Stimulated activated memory B cell treated with anti-CD40 and anti-IgM and Interleukin-4, amounts not matched to agents 10 μg/mL and 1 μg/mL and 100 μg/mL, for 72 hours (primary cell): ENCODE data around the gene SLIRP.
"Not testable (repeated sequence)": the region's sequence is repeated elsewhere in the genome, so short reads cannot be mapped to it uniquely, and the experiment has no call there.

Experiments used
- ATAC-seq: fragments of 150-1000 bp; cut with Tn5 transposase; 2 replicates; pipeline ENCODE4 v1.10.0; 2021
- H3K27ac Mint-ChIP-seq: one replicate; pipeline ENCODE4 v1.8.0; 2022; ENCODE audit warnings: mild to moderate bottlenecking, mixed read lengths
- H3K27me3 Mint-ChIP-seq: one replicate; pipeline ENCODE4 v1.8.0; 2022; ENCODE audit warnings: mixed read lengths
- H3K36me3 Mint-ChIP-seq: one replicate; pipeline ENCODE4 v1.8.0; 2022; ENCODE audit warnings: mixed read lengths
- H3K4me1 Mint-ChIP-seq: one replicate; pipeline ENCODE4 v1.8.0; 2022; ENCODE audit warnings: mixed read lengths
- H3K4me3 Mint-ChIP-seq: one replicate; pipeline ENCODE4 v1.8.0; 2022; ENCODE audit warnings: mild to moderate bottlenecking, moderate library complexity, mixed read lengths
- H3K9me3 Mint-ChIP-seq: one replicate; pipeline ENCODE4 v1.8.0; 2022; ENCODE audit warnings: mixed read lengths

SLIRP gene

DNA sequence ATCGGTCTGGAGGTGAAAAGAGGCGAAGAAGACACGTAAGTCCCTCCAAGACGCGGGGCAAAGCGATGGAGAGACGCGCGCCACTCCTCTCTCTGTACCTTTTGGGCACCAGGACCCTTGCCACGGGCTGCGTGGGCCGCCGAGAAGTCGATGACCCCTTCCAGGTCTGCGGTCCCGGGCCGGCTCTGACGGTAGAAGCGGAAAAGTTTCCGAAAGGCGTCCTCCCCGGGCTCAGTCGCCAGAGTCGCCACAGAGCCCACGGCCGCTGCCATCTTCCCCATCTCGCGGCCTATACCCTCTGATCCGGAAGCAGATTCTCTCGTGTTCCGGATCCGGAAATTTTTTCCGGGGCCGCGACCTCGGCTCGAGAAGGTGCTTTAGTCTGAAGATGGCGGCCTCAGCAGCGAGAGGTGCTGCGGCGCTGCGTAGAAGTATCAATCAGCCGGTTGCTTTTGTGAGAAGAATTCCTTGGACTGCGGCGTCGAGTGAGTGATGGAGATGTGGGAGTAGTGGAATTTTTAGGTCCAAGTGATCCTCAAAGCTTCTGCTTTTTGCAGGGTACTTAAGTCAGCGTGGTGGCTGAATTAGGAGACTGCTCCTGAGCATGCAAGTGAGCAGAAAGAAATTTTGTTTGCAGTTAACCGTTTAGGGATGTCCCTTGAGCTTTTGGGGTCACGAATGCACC lies at the start of gene SLIRP, which contains the start of gene ALKBH1:
TSS of gene SLIRP (plus strand) at position 380 of the 685 bp plus-strand sequence. CDS start at position 389, 9 bp downstream.
TSS of gene ALKBH1 (minus strand) at position 300 of the 685 bp plus-strand sequence. CDS start at position 281, 19 bp downstream.
- H3K27me3 Mint-ChIP-seq, result no peaks in the 10 kb centered on the region
- H3K27ac Mint-ChIP-seq, result peak within 1 kb of the TSS; percentile 92
- peak within 1 kb of the TSS; percentile 93 for H3K4me3 Mint-ChIP-seq
- H3K9me3 Mint-ChIP-seq, result no peaks in the 10 kb centered on the region
- peaks cover 33% of the 10 kb centered on the region for H3K4me1 Mint-ChIP-seq
- peak; percentile 99 for ATAC-seq
- H3K36me3 Mint-ChIP-seq, result peaks cover 19% of the 10 kb centered on the region

DNA sequence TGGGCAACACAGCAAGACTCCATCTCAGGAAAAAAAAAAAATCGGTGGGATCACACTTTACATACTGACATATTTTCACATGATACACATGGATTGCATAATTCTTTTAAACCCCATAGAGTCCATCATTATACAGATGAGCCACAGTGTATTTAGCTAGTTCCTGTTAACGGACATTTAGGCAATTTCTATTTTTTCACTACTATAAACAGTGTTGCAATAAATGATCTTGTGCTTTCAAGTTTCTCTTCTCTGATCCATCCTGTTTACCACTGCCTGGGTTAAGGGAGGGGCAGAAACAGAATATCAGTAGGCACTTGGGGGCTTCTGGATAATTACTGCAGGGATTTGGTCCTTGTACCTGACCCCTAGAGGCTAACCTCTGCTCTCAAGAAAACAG lies 48.1 kb upstream of the SLIRP start:
- H3K27me3 Mint-ChIP-seq, result no peaks in the 10 kb centered on the region
- ATAC-seq, result no peak
- no peaks in the 10 kb centered on the region for H3K4me1 Mint-ChIP-seq
- H3K27ac Mint-ChIP-seq, result no peak overlapping the region
- no peak overlapping the region for H3K4me3 Mint-ChIP-seq
- H3K36me3 Mint-ChIP-seq, result no peaks in the 10 kb centered on the region
- no peaks in the 10 kb centered on the region for H3K9me3 Mint-ChIP-seq

DNA sequence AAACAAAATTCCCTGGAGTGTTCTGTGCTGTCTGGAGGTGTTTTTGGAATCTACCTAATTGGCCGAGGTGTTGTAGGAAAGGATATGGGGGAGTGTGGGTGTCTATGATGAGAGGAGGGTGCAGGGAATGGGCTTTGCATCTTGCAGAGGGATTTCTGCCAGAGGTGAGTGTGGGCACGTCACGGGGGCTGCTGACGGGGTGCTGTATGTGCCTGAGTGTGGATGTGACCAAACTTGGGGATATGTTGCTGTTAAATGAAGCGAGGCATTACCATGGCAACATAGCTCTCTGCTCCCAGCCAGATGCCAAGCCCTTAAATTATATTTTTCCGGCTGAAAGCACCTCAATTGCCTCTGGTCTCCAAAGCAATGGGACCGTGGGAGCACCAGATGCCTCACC lies 47.1 kb upstream of the SLIRP start:
- no peaks in the 10 kb centered on the region for H3K4me1 Mint-ChIP-seq
- no peaks in the 10 kb centered on the region for H3K9me3 Mint-ChIP-seq
- H3K36me3 Mint-ChIP-seq, result no peaks in the 10 kb centered on the region
- no peaks in the 10 kb centered on the region for H3K27me3 Mint-ChIP-seq
- ATAC-seq, result no peak
- H3K4me3 Mint-ChIP-seq, result no peak overlapping the region
- no peak overlapping the region for H3K27ac Mint-ChIP-seq

DNA sequence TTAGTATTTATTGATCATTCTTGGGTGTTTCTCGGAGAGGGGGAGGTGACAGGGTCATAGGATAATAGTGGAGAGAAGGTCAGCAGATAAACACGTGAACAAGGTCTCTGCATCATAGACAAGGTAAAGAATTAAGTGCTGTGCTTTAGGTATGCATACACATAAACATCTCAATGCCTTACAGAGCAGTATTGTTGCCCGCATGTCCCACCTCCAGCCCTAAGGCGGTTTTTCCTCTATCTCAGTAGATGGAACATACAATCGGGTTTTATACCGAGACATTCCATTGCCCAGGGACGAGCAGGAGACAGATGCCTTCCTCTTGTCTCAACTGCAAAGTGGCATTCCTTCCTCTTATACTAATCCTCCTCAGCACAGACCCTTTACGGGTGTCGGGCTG lies 46.3 kb upstream of the SLIRP start:
- H3K27me3 Mint-ChIP-seq, H3K4me3 Mint-ChIP-seq, H3K9me3 Mint-ChIP-seq, H3K27ac Mint-ChIP-seq, ATAC-seq, H3K4me1 Mint-ChIP-seq, H3K36me3 Mint-ChIP-seq: not testable (repeated sequence)

DNA sequence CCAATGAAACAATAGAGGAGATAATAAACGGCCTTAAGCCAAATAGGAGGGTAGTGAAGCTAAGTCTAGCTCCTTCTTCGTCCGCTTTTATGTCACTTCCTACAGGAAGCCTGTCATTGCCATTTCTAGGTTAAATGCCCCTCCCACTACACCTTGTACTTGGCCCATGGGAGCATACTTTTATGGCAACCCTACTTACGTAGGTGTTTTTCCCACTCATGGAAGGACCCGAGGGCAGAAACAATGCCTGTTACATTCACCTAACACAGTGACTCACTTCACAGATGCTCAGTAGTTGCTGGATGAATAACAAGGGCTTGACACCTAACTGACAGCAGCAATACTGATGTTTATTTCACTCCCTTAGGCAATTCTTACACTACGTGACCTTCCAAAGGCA lies 44.6 kb upstream of the SLIRP start:
- H3K4me3 Mint-ChIP-seq, result no peak overlapping the region
- H3K36me3 Mint-ChIP-seq, result no peaks in the 10 kb centered on the region
- H3K9me3 Mint-ChIP-seq, result no peaks in the 10 kb centered on the region
- H3K27me3 Mint-ChIP-seq, result no peaks in the 10 kb centered on the region
- H3K27ac Mint-ChIP-seq, result no peak overlapping the region
- ATAC-seq, result no peak
- H3K4me1 Mint-ChIP-seq, result no peaks in the 10 kb centered on the region

DNA sequence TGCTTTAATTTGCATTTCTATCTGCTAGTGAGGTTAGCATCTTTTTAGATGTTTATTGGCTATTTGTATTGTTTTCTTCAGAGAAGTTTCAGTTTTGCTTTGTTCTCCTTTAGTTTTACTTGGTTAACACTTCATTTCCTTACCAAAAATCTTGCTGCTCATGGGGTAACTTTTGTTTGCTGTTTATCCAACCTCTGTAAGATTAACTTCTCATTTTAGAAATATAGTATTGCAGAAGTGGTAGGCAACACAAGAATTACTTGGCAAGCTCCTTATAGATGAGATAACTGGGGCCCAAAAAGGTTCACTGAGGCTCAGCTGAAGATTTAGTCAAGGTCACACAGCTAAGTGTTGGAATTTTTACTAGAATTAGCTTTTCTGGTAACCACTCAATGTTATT lies 40.6 kb upstream of the SLIRP start:
- no peak for ATAC-seq
- Mint-ChIP-seq H3K27me3 (no peaks in the 10 kb centered on the region), H3K27ac (no peak overlapping the region), H3K4me1 (no peaks in the 10 kb centered on the region), H3K36me3 (peaks cover 4% of the 10 kb centered on the region), H3K9me3 (no peaks in the 10 kb centered on the region), H3K4me3 (no peak overlapping the region)

DNA sequence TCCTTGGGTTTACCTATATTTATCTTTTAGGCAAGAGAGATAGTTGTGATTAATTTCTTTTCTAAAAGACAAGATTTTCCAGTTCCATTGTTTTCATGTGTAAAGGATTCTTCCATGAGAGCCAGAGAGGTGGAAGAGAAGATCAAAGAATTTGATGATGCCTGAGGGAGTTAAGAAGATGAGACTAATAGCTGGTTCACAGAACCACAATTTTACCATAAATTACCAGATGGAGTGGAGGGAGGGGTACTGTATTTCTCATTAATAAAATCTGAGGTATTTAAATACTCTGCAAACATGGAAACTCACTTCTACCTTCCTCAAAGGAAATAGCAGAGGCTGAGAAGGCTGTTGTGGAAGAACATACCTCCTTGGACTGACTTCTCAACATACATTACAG lies 34.7 kb upstream of the SLIRP start:
- Mint-ChIP-seq H3K36me3 (peaks cover 54% of the 10 kb centered on the region), H3K27ac (no peak overlapping the region), H3K9me3 (no peaks in the 10 kb centered on the region), H3K4me3 (no peak overlapping the region), H3K4me1 (no peaks in the 10 kb centered on the region), H3K27me3 (no peaks in the 10 kb centered on the region)
- ATAC-seq, result no peak

DNA sequence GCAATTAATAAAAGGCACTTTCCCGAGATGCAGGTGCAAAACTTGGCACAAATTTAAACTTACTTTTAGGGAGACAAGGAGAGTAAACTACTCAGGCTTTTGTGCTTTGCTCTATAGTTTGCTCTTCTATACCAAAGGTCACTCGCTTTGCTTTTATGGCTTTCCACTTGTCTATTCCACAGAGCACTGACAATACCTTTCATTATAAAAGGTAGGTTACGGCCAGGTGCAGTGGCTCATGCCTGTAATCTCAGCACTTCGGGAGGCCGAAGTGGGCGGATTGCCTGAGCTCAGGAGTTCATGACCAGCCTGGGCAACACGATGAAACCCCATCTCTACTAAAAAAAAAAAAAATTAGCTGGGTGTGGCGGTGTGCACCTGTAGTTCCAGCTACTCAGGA lies 33.0 kb upstream of the SLIRP start:
- no peak for ATAC-seq
- peaks cover 70% of the 10 kb centered on the region for H3K36me3 Mint-ChIP-seq
- H3K27me3 Mint-ChIP-seq, result no peaks in the 10 kb centered on the region
- no peaks in the 10 kb centered on the region for H3K4me1 Mint-ChIP-seq
- no peak overlapping the region for H3K4me3 Mint-ChIP-seq
- H3K27ac Mint-ChIP-seq, result no peak overlapping the region
- no peaks in the 10 kb centered on the region for H3K9me3 Mint-ChIP-seq

DNA sequence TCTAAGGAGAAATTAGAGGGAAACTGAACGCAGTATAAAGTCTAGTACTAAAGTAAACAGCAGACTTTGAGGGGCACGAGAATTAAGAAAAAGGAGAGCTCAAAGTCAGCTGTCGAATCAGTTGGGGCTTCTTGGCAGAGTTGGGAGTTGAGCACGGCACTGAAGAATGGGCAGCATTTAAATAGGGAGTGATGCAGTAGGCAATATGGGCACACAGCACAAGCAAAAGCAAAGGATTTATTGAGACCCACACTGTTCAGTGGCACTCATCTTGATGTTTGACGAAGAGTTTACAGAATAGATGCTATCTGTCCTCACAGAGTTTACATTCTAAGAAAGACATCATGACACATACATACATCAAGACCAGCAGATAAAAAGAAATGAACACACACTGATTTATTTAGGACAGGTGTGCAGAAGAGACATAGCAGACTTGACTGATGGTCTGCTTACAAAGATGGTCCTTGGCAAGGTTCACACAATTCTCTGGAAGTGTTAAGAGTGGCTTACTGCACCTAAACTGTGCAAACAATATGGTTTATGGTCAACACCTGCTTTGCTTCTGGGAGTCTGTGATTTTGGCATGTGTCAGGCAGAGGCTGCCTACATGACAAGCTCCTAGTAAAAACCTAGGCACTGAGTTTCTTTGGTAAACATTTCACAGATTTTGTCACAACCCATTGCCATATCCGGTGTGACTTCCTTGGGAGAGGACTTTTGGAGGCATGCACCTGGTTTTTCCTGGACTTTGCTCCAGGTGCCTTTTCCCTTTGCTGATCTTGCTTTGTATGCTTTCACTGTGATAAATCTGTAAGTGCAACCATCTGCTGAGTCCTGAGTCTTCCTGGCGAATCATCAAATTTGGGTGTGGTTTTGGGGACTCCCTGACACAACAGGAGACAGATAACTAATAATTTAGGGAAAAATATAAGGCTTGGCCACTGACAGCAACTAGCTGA lies 26.4 kb upstream of the SLIRP start:
- no peaks in the 10 kb centered on the region for H3K9me3 Mint-ChIP-seq
- H3K27ac Mint-ChIP-seq, result no peak overlapping the region
- H3K27me3 Mint-ChIP-seq, result no peaks in the 10 kb centered on the region
- H3K36me3 Mint-ChIP-seq, result peaks cover 49% of the 10 kb centered on the region
- ATAC-seq, result no peak
- no peak overlapping the region for H3K4me3 Mint-ChIP-seq
- no peaks in the 10 kb centered on the region for H3K4me1 Mint-ChIP-seq

DNA sequence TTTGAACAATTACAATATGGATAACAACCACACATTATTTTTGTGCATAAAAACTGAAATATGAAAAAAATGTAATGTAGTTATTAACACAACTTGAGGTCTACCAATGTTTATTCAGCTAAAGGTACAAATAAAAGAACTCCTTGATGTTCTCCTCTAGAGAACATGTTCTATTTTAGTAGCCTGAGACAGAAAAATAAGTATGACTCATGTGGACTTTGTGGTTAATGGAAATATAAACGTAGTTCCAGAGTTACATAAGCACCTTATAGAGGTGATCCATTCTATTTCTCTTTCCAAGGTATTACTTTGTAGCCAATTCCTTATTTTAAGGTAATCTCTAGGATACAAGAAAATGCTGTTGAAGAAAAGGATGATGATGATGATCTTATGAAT lies 25.7 kb upstream of the SLIRP start:
- Mint-ChIP-seq H3K4me1 (no peaks in the 10 kb centered on the region), H3K27me3 (no peaks in the 10 kb centered on the region), H3K4me3 (no peak overlapping the region), H3K27ac (no peak overlapping the region), H3K36me3 (peaks cover 52% of the 10 kb centered on the region), H3K9me3 (no peaks in the 10 kb centered on the region)
- ATAC-seq, result no peak

DNA sequence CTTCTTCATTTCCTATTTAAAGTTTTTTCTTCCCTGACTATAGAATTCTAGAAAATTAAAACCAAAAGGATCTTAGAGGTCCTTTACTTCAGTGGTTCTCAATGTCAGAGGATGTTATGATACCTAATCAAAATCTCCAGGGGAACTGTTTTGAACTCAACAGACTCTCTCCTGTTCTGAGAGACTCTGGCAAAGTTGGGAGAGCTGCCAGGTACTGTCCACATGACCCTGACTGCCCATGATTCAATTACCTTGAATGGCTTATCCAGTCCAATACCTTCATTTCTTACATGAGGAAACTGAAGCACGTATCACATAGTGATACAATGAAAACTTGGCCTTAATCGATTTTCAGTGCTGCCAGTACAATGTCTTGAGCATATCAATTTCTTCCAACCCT lies 16.6 kb upstream of the SLIRP start:
- H3K36me3 Mint-ChIP-seq, result peaks cover 74% of the 10 kb centered on the region
- ATAC-seq, result no peak
- no peaks in the 10 kb centered on the region for H3K4me1 Mint-ChIP-seq
- H3K27ac Mint-ChIP-seq, result no peak overlapping the region
- no peaks in the 10 kb centered on the region for H3K9me3 Mint-ChIP-seq
- H3K4me3 Mint-ChIP-seq, result no peak overlapping the region
- no peaks in the 10 kb centered on the region for H3K27me3 Mint-ChIP-seq

DNA sequence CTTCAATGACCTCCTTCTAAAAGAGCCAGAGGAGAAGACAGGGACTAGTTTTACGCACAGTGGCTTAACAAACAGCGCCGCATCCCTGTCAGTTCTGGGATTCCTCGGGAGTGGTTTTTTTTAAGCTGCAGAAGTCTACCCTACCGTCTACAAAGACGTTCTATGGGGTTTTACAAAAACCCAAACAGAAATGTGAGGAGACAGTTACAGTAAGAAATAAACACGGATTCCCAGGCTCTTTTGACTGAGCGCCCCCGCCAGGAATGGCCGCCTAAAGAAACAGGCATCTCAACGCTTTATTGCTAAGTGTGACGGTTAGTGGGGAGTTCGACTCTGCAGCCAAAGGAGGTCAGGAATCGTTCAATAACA lies 564 bp upstream of the SLIRP start:
- Mint-ChIP-seq H3K4me1 (peaks cover 33% of the 10 kb centered on the region), H3K4me3 (peak overlapping the region; percentile 93), H3K9me3 (no peaks in the 10 kb centered on the region), H3K27ac (peak overlapping the region; percentile 92), H3K36me3 (peaks cover 19% of the 10 kb centered on the region), H3K27me3 (no peaks in the 10 kb centered on the region)
- ATAC-seq, result peak; percentile 46

DNA sequence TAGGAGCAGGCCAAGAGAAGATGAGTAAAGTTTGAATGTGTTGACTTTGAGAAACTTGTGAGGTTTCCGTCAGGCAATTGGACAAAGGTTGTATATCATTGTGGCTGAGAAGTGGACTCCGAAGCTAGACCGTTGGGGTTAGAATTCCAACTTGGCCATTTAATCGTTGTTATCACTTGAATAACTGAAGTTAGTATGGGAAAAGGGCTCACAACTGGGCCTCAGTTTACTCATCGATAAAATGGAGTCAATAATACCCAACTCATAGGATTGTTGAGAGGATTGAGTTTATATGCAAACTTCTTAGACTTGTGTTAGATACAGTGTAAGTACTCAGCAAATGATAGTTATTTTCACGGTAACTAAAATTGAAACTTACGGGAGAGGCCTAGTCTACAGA lies 846 bp downstream of the SLIRP start:
- peaks cover 33% of the 10 kb centered on the region for H3K4me1 Mint-ChIP-seq
- H3K4me3 Mint-ChIP-seq, result peak overlapping the region; percentile 93
- no peaks in the 10 kb centered on the region for H3K9me3 Mint-ChIP-seq
- peak overlapping the region; percentile 92 for H3K27ac Mint-ChIP-seq
- peaks cover 19% of the 10 kb centered on the region for H3K36me3 Mint-ChIP-seq
- no peaks in the 10 kb centered on the region for H3K27me3 Mint-ChIP-seq
- ATAC-seq, result no peak

DNA sequence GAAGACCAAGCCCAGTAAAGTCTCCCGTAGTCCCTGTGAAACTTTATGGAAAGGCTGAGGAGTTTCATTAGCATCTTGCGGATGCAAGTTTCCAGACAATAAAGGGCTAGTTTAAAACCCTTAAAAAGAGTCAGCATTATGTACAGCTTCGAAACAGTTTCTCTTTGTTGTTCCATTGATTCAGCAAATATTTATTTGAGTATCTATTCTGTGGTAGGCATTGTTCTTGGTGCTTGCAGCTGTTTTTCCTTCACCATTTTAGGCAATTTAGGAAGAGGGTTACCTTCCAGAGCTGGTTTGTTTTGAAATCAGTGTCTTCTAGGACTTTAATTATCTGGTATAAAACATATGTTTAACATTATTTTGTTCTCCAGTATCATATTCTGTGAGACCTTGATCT lies 1.5 kb downstream of the SLIRP start:
- H3K27me3 Mint-ChIP-seq, result no peaks in the 10 kb centered on the region
- H3K4me1 Mint-ChIP-seq, result peaks cover 33% of the 10 kb centered on the region
- H3K4me3 Mint-ChIP-seq, result peak overlapping the region; percentile 93
- ATAC-seq, result no peak
- peak overlapping the region; percentile 63 for H3K27ac Mint-ChIP-seq
- H3K36me3 Mint-ChIP-seq, result peaks cover 19% of the 10 kb centered on the region
- H3K9me3 Mint-ChIP-seq, result no peaks in the 10 kb centered on the region

DNA sequence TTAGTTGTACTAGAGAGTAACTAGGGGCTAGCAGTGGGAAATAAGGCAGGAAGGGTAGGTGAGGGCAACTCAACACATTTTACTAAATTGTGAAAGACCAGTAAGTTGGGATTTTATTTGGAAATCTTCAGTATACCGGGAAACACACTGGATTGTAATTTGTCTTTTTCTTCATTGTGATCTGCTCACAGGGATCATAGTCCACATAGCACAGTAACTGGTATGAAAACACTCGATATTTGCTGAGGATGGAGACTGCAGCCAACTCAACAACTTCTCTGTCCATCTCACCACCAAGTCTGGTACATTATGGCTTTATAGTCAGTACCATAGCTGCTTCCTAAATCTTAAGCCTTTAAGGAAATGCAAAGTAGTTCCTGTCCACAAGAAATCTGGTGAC lies 2.5 kb downstream of the SLIRP start:
- Mint-ChIP-seq H3K36me3 (peaks cover 28% of the 10 kb centered on the region), H3K9me3 (no peaks in the 10 kb centered on the region), H3K27ac (peak overlapping the region; percentile 63), H3K4me3 (no peak overlapping the region), H3K27me3 (no peaks in the 10 kb centered on the region), H3K4me1 (peaks cover 39% of the 10 kb centered on the region)
- ATAC-seq, result no peak

DNA sequence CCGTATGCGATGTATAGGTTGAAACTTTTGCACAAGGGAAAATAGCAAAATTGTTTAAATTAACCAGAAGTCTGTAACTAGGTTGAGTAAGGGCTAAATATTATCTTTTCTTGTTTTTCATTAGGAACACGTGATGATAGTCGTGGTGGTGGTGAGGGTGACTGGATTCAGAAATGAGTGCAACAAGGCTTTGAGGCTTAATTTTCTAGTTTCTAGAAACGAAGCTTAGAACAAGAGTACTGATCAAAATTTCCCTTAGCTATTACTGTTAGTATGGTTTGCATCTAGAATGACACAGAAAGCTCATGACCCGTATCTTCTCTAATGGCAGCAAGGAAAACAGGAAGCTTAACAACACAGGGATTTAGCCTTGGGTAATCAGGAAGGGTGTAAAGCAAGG lies 7.0 kb downstream of the SLIRP start:
- Mint-ChIP-seq H3K9me3 (no peaks in the 10 kb centered on the region), H3K4me3 (no peak overlapping the region), H3K36me3 (peaks cover 39% of the 10 kb centered on the region), H3K27ac (peak overlapping the region; percentile 75), H3K4me1 (peaks cover 11% of the 10 kb centered on the region), H3K27me3 (no peaks in the 10 kb centered on the region)
- ATAC-seq, result no peak
